Effector memory CD4-positive, alpha-beta T cell (primary cell): ENCODE data around the gene AREL1.

Experiments used
- DNase-seq, 3 donors: peaks; one replicate each; pipeline ENCODE4 v3.0.0-alpha.2; 2020
- H3K27ac ChIP-seq: 2 replicates; pipeline ENCODE4 v1.7.0; 2013; ENCODE audit warnings: mild to moderate bottlenecking, low read length, moderate library complexity; ENCODE audit not compliant: insufficient read depth, poor library complexity, severe bottlenecking
- H3K27me3 ChIP-seq: replicated peaks from 2 replicates; pipeline ENCODE4 v1.7.0; 2013; ENCODE audit warnings: mild to moderate bottlenecking, low read length; ENCODE audit not compliant: insufficient read depth, control insufficient read depth, poor library complexity, severe bottlenecking
- H3K36me3 ChIP-seq: 2 replicates; pipeline ENCODE4 v1.7.0; 2013; ENCODE audit warnings: mild to moderate bottlenecking, low read length, moderate library complexity; ENCODE audit not compliant: control insufficient read depth, insufficient read depth
- H3K4me1 ChIP-seq: 2 replicates; pipeline ENCODE4 v1.7.0; 2013; ENCODE audit warnings: low read length, mild to moderate bottlenecking; ENCODE audit not compliant: control insufficient read depth, insufficient read depth, poor library complexity, severe bottlenecking
- H3K4me3 ChIP-seq: 2 replicates; pipeline ENCODE4 v1.7.0; 2013; ENCODE audit warnings: low read length, low read depth, mild to moderate bottlenecking; ENCODE audit not compliant: insufficient read depth, poor library complexity, severe bottlenecking
- H3K9me3 ChIP-seq: 2 replicates; pipeline ENCODE4 v1.7.0; 2013; ENCODE audit warnings: mild to moderate bottlenecking, low read length, moderate library complexity; ENCODE audit not compliant: control insufficient read depth

AREL1 gene

GRCh38 chr14:74645244-74645643, 67.6 kb downstream of the AREL1 start:
- no peaks in the 10 kb centered on the region for H3K9me3 ChIP-seq
- no peaks in the 10 kb centered on the region for H3K27me3 ChIP-seq
- no peaks in the 10 kb centered on the region for H3K4me1 ChIP-seq
- no peak for DNase-seq
- no peak overlapping the region for H3K4me3 ChIP-seq
- no peaks in the 10 kb centered on the region for H3K36me3 ChIP-seq
- no peak overlapping the region for H3K27ac ChIP-seq

- H3K27me3 ChIP-seq: no peaks in the 10 kb centered on the region
- H3K36me3 ChIP-seq: no peaks in the 10 kb centered on the region
- H3K4me1 ChIP-seq: no peaks in the 10 kb centered on the region
- no peak overlapping the region for H3K27ac ChIP-seq
- no peaks in the 10 kb centered on the region for H3K9me3 ChIP-seq
- H3K4me3 ChIP-seq: no peak overlapping the region
- DNase-seq: no peak
These were observed 71.1 kb downstream of the AREL1 start for GRCh38 chr14:74641601-74642391.

GRCh38 chr14:74638966-74639365, 73.9 kb downstream of the AREL1 start:
- no peaks in the 10 kb centered on the region for H3K36me3 ChIP-seq
- no peaks in the 10 kb centered on the region for H3K27me3 ChIP-seq
- no peak overlapping the region for H3K4me3 ChIP-seq
- H3K9me3 ChIP-seq: no peaks in the 10 kb centered on the region
- no peaks in the 10 kb centered on the region for H3K4me1 ChIP-seq
- H3K27ac ChIP-seq: no peak overlapping the region
- no peak for DNase-seq

GRCh38 chr14:74638066-74638465, 74.8 kb downstream of the AREL1 start:
- Histone ChIP-seq H3K27me3 (no peaks in the 10 kb centered on the region), H3K27ac (no peak overlapping the region), H3K4me1 (no peaks in the 10 kb centered on the region), H3K36me3 (no peaks in the 10 kb centered on the region), H3K4me3 (no peak overlapping the region), H3K9me3 (no peaks in the 10 kb centered on the region)
- no peak for DNase-seq

GRCh38 chr14:74637178-74637550, 75.7 kb downstream of the AREL1 start:
- Histone ChIP-seq H3K4me1 (no peaks in the 10 kb centered on the region), H3K9me3 (no peaks in the 10 kb centered on the region), H3K36me3 (no peaks in the 10 kb centered on the region), H3K27me3 (no peaks in the 10 kb centered on the region), H3K4me3 (no peak overlapping the region), H3K27ac (no peak overlapping the region)
- no peak for DNase-seq

- no peaks in the 10 kb centered on the region for H3K27me3 ChIP-seq
These were observed 76.3 kb downstream of the AREL1 start for GRCh38 chr14:74636424-74637177.

GRCh38 chr14:74635847-74636246, 77.0 kb downstream of the AREL1 start:
- H3K4me1 ChIP-seq: no peaks in the 10 kb centered on the region
- no peaks in the 10 kb centered on the region for H3K36me3 ChIP-seq
- no peak overlapping the region for H3K27ac ChIP-seq
- H3K4me3 ChIP-seq: no peak overlapping the region
- no peak for DNase-seq
- no peaks in the 10 kb centered on the region for H3K9me3 ChIP-seq
- H3K27me3 ChIP-seq: no peaks in the 10 kb centered on the region

More at GRCh38 chr14:74636424-74637177, 76.3 kb downstream of the AREL1 start:
- no peak overlapping the region for H3K4me3 ChIP-seq
- no peaks in the 10 kb centered on the region for H3K36me3 ChIP-seq
- no peaks in the 10 kb centered on the region for H3K9me3 ChIP-seq
- H3K4me1 ChIP-seq: no peaks in the 10 kb centered on the region
- no peak overlapping the region for H3K27ac ChIP-seq
- DNase-seq: no peak

GRCh38 chr14:74634964-74635363, 77.9 kb downstream of the AREL1 start:
- Histone ChIP-seq H3K4me3 (no peak overlapping the region), H3K36me3 (no peaks in the 10 kb centered on the region), H3K27ac (no peak overlapping the region), H3K4me1 (no peaks in the 10 kb centered on the region), H3K27me3 (no peaks in the 10 kb centered on the region), H3K9me3 (no peaks in the 10 kb centered on the region)
- DNase-seq: no peak

GRCh38 chr14:74634481-74634880, 78.4 kb downstream of the AREL1 start:
- Histone ChIP-seq H3K4me3 (no peak overlapping the region), H3K4me1 (no peaks in the 10 kb centered on the region), H3K27ac (no peak overlapping the region), H3K36me3 (no peaks in the 10 kb centered on the region), H3K9me3 (no peaks in the 10 kb centered on the region), H3K27me3 (no peaks in the 10 kb centered on the region)
- DNase-seq: no peak
